NCI-H1092 (cell line): ENCODE data around the gene ATF7.
"Not testable (repeated sequence)": the region's sequence is repeated elsewhere in the genome, so short reads cannot be mapped to it uniquely, and the experiment has no call there.

Experiments used
- DNase-seq: peaks from one replicate; lab custom pipeline; 2025; lab: John Stamatoyannopoulos, UW

The ATF7 gene

DNA sequence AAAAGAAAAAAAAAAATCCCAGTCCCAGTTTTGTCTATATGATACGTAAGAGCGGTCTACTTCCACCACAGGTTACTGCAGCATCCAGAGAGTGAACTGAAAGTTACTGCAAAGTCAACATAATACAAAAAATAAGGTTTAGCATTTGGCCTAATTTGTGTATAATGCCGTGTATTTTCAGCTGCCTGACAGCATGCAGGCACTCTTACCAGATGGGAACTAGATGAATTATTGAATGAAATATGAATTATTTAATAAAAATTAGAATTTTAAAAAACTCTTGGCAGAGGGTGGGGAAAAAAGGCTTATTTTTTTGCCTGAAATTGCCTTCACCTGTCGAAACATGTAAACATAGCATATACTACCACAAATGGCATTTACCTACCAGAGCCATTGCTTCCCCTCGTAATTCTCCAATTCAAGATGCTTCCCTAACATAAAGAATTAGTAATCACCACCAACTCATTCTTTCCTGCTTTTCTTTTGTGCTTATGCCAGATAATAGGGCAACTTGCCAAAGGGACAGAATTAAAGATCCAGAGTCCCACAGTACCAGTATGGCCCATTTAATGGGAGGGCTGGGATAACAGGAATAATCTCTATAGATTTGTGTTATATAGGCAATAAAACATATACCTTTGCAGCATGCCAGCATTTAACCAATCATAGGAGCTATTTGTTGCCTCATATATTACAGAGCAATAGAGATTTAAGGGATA is 31.1 kb downstream of the ATF7 start:
- no peak for DNase-seq

DNA sequence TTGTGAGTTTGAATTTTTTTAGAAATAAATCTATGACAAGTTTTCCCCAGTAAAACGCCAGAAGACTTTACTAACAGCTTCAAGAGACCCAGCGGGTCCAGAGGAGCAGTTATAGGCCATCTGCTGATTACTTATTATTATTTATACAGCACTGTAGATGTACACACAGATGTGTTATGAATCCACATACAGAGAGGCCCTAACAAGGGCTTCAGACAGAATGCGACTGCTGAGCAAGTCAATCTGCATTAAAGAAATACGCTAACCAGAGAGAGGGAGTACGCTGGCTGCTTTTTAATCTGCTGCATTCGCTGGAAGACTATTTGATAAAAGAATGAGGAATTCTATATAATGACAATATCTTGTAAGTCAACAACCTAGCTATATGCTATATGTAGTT is 32.5 kb downstream of the ATF7 start:
- no peak for DNase-seq

DNA sequence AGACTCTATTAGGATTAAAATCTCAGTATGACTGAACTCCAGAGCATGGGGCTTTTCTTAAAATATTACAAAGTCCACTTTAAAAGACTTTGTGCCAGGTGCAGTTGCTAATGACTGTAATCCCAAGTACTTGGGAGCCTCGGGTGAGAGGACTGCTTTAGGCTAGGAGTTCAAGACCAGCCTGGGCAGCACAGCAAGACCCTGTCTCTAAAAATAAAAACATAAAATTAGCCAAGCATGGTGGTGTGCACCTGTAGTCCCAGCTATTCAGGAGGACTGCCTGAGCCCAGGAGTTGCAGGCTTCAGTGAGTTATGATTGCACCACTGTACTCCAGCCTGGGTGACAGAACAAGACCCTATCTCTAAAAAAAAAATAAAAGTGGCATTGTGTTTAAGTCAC is 33.2 kb downstream of the ATF7 start:
- no peak for DNase-seq

DNA sequence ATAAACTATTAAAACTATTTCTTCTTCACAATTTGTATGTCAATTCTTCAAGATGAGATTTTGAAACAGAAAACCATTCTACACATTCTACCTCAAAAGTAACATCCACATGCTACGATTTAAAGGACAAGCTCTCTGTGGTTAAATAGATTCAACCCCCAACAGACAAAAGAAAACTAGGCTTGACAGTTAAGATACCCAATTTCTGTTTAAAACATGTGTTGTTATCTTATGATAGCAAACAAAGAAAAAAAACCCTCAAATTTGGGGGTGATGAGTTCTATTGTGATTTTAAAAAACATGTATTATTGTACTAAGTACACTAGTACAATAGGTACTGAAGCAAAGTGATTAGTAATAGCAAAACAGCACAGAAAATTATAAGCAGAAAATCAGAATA is 33.8 kb downstream of the ATF7 start:
- DNase-seq, result no peak

DNA sequence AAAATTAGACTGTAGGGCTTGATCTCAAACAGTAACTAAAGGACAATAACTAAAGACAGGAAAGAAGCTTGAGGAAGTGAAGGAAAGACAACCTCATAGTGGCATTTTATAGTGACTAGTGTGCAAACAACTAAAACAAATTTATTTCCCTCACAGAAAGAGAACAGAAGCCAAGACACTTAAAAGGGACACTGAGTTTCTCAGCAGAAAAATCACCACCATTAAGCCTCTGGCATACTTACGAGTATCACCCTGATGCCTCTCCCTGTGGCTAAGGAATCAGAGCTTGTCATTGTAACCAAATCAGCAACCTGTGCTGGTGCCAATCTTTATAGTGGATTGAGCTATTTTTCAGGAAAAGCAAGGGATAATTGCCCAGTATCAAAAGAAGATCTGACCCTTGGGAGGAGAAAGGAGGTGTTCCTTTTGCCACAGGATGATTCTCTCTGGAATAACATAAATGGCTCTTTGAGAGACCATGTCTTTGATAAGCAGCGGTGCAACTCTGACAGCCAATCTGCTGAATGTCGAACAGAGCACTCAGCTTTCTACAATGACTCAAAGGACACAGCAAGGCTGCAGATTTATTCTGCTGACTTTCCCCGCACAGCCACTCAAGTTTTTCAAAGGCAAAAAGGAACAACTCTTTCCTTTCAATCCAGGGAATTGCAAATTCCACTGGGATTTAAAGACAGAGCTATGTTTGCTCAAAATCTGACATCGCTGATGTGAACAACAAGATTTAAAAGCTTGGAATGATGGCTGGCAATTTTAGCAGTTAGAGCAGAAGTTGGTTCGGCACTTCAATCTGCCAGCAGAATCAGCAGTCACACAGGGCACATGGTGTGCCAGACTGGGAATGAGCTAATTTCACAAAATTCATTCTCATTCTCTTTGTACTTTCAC is 34.6 kb downstream of the ATF7 start:
- DNase-seq, result no peak

DNA sequence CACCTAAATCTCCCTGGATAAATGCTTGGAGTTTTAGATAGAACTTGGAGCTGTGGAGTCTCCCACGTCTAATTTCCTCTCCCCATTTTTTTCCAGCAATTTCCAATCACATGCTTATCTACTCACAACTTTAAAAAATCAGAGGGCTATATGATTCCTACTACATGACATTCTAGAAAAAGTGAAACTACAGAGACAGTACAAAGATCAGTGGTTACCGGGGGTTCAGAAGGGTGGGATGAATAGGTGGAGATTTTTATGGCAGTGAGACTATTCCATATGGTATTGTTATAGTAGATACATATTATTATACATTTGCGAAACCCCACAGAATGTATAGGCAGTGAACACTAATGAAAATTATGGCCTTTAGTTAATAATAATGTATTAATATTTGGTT is 35.5 kb downstream of the ATF7 start:
- no peak for DNase-seq

DNA sequence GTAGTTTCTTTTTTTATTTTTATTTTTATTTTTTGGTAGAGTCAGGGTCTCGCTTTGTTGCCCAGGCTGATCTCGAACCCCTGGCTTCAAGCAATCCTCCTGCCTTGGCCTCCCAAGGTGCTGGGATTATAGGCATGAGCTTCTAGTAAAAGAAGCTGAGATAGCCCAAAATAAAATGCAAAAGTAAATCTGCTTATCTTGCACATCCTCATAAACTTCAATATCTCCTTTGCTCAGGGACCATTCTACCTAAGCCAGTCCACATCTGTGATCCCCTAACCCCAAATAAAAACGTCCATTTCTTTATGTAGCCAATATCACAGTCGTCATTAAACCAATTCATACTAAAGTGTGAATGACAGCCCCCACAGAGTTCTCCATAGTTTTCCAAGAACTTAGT is 36.3 kb downstream of the ATF7 start:
- no peak for DNase-seq

DNA sequence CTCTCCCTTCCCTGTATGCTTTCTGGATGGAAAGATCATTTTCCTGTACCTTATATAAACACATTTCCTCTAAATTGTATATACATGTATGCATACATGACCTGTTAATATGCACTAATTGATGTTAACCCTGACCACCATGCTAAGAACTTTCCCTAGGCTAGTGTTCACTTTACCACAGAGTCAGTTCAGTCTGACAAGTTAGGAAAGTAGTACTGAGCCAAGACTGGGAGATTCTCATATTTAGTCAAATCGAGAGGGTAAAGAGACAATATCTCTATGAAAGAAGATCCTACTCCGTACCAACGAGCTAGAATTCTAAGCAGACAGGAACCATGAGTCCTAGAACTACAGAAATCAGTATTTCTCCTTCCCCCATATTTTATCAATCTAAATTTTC is 36.8 kb downstream of the ATF7 start:
- no peak for DNase-seq

DNA sequence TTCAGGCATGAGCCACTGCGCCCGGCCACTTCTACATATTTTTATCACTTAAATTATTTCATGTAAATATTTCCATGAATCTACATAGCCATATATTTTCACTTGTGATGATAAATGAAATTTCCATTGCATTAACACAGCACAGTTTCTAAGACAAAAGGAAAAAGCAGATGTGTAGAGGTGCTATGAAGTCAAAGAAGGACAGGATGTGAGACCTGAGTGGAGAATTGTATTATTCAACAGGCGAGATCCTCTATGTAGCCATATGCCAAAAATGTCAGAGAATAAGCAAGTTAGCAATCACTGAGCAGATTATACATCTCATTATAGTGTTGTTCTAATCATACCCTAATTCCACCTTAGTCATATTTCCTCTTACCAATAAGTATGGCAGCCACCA is 38.1 kb downstream of the ATF7 start:
- DNase-seq, result no peak

DNA sequence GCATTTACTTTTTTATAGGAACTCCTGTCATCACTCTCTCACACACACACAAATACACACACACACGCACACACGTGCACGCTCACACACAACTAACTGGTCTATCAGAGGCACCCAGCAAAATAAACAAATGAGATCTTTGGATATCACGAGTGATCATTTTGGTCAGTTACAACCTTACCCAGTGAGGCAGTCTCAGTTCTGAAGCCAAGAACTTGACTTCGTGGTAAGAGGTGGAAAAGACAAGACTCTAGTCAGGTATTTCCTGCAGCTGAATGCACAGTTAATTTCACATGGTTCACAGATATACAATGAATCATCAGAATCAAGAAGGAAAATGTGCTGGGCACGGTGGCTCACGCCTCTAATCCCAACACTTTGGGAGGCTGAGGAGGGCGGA is 39.4 kb downstream of the ATF7 start:
- DNase-seq, result no peak

DNA sequence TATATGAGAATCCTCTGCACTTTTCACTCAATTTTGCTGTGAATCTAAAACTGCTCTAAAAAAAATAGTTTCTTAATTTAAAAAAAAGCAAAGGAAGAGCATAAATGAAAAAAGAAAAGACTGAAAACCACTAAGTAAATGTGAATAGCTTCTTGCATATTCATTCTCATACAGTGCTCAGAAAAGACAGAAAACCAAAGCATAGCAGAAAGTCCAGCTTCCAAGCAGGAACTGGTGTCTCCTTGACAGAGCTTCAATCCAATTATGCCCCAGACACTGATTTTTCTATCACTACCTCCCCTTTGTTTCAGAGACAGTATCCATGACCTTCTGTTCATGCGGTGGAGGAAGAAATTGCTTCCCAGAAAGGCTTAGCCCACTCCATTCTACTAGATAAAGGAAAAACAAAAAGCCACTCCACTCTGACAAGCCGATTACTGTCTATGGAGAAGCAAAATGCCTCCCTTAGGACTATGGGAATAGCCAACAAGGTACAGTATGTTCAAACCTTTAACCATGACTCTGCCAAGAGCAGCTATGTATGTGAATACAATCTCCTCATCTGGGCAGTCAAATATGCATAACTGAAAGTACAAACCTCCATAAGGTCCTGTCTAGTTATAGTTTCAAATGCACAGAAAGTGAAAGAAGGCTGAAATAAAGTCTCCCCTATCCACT is 40.6 kb downstream of the ATF7 start:
- DNase-seq, result no peak

DNA sequence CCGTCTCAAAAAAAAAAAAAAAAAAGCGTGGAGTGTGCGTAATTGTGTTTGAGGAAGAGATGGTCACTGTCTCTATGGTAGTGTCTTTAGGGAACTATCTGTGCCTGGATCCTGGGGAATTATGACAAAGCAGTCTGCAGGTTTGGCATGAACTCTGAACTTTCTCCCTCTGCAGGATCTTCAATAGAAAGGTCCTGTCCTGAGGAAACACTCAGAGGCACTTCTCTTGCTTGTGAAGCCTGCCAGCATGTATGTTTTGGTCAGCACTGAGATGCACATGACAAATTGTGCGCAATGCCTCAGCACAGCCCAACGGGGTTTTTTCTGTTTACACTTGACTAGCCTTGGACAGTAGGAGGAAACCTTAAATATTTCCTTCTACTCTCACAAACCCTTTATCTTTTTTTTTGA is 46.6 kb downstream of the ATF7 start:
- DNase-seq, result no peak

DNA sequence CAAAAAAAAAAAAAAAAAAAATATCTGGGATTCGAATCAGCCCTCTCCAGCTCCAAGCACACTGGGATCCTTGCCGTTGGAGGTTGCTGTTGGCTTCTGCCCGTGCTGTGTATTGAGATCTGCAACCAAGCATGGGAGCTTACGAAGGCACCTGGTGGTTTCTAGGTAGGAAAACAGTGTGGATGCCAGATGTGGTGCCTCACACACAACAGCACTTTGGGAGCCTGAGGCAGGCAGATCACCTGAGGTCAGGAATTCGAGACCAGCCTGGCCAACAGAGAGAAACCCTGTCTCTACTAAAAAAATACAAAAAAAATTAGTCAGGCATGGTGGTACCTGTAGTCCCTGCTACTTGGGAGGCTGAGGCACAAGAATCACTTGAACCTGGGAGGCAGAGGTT is 47.4 kb downstream of the ATF7 start:
- DNase-seq, result no peak

DNA sequence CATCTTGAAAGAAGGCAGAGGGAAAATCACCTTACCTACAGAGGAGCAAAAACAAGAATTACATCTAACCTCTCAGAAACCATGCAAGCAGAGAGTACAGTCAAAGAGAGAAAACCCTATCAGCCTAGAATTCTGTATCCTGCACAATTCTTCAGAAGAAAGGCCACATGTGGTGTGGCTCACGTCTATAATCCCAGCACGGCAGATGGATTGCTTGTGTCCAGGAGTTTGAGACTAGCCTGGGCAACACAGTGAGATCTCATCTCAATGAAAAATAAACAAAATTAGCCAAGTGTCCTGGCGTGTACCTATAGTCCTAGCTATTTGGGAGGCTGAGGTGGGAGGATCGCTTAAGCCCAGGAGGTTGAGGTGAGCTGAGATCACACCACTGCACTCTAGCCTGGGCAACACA is 48.2 kb downstream of the ATF7 start:
- no peak for DNase-seq

DNA sequence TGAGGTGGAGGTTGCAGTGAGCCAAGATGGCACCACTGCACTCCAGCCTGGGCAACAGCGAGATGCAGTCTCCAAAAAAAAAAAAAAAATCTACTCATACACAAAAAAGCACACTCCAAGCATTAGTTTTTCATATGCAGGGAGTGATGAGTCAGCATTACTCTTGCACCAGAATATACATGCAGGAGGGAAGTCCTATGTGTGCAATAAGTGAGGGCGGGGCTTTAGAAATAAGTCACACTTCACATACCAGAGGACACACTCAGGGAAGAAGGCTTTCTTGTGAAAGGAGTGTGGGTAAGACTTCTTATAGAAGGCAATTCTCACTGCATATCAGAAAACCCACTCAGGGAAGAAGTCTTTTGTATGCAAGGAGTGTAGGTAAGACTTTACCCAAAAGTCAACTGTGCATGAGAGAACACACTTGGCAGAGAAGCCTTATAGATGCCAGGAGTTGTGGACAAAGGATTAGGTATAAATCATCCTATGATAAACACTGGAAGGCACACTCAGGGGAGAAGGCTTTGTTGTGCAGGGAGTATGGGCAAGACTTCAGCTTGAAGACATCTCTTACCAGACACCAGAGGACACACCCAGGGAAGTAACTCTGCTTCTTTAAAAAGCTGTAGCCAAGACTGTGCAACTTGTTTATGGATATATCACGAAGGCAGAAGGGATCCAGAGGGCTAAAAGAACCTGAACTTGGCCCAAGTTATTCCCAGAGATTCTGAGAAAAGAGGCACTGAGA is 50.5 kb downstream of the ATF7 start:
- no peak for DNase-seq

DNA sequence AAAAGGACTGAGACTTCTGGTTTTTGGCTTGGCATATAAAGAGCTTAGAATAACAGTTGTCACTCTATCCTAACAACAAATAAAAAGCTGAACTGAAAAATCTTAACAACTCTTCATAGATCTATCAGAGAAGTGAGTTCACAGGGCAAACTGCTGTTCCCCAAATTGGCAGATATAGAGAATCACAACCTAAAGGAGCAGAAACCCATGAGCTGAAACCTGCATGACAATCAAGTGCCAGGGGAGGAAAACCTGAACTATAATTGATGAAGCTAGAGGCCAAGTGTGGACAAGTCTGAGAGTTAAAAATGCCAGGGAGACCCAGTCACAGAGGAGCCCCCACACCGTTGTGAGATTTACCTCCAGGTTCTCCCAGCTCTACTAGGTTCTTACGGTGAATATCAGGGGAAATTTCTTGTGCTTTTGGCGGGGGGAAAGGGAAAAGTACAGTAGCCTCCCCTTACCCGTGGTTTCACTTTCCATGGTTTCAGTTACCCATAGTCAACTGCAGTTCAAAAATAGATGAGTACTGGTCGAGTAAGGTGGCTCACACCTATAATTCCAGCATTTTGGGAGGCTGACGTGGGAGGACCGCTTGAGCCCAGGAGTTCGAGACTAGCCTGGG is 53.9 kb downstream of the ATF7 start:
- DNase-seq, result no peak

DNA sequence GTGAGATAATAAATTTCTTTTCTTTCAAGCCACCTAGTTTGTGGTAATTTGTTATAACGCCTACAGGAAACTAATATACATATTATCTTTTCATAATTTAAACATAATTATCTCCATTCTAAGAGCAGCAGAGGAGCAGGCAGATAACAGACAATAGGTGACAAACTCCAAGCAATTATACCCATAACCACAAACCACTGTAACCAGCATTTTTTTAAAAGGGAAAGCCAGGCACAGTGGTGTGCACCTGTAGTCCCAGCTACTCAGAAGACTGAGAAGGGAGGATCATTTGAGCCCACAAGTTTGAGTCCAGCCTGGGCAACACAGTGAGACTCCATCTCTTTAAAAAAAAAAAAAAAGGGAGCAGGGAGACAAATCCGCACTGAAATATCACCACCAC is 54.9 kb downstream of the ATF7 start:
- DNase-seq, result no peak

DNA sequence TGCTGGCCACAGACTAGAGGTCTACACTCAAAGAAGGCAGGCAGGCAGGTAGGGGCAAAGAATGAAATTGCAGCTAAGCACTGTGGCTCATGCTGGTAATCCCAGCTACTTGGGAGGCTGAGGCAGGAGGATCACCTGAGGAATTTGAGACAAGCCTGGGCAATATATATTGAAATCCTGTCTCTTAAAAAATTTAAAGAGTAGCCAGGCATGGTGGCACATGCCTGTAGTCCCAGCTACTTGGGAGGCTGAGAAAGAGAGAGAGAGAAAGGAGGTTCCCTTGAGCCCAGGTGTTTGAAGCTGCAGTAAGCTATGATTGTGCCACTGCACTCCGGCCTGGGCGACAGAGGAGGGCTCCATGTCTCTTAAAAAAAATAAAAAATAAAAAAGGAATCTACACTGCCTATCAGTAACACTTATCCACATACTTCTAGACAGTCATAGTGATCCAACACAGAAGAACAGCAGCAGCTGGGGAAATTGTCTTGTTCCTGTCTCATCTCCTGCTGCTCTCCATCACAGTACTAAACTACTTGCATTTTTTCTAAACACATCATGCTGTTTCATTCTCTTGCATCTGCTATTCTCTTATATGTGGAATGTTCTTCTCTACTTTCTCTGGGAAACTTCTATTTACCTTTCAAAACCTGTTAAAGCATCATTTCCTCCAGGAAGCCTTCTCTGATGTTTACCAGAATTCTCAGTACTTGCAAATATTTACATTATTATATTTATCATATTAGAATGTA is 57.2 kb downstream of the ATF7 start:
- DNase-seq, result no peak

DNA sequence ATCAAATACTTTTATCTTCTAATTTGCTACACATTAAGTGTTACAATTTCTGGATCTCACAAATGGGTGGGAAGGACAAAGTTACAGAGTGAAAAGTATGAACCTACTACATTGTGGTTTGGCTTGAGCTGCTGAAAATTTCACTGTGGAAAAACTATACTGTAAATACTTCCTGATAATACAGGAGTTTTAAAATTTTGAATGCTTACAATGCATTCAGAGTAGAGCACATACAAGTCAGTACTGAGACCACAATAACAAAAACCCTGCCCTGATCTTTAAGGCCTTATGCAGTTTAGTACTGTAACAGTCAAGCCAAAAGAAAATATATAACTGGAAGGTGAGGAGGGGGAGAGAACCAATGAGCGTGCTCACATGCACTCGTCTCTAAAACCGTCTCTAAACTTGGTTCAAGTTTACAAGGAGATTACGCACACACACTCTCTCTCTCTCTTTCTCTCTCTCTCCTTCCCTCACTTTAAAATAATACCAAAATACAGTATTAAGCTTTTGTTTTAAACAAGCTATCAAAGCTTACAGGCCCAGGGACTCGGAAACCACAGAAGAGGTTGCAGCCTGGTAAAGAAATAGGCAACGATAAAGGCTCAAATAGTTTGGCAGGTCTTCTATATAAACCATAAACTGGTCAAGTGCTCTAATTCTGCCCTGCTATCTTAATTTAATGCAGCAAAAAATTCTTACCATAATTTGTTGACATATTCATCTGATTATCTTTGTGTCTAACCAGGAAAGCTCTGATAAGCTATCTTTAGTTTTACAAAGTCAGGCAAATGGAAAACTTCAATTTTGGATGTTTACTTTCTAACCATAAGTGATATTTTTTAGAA is 58.0 kb downstream of the ATF7 start:
- DNase-seq, result no peak

DNA sequence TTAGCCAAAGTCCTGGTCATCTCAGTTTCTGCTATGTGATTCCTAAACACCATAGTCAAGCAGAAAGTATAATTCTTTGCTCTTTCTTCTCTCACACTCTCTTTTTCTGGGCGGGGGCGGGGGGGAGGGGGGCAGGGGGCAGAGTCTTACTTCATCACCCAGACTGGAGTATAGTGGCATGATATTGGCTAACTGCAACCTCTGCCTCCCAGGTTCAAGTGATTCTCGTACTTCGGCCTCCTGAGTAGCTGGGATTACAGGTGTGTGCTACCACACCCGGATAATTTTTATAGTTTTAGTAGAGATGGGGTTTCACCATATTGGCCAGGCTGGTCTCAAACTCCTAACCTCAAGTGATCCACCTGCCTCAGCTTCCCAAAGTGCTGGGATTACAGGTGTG is 60.8 kb downstream of the ATF7 start:
- not testable (repeated sequence) for DNase-seq
